ENCODE results near the gene DMKN.
"Not testable (repeated sequence)": the region's sequence is repeated elsewhere in the genome, so short reads cannot be mapped to it uniquely, and the experiment has no call there.

The DMKN gene

GRCh38 chr19:35484252-35485036, 29.0 kb downstream of the DMKN start:
- TF ChIP-seq CTCF (IDR thresholded peaks at IDR 0.05; ENCODE audit: unreplicated experiment in 3 of 3): no peak
- Mint-ChIP-seq H3K27me3 (ENCODE audit: low read depth) (peaks cover 31% of the 10 kb centered on the region), H3K27ac (no peak overlapping the region), H3K36me3 (ENCODE audit: low read depth) (no peaks in the 10 kb centered on the region), H3K4me1 (no peaks in the 10 kb centered on the region), H3K4me3 (no peak overlapping the region), H3K9me3 (no peaks in the 10 kb centered on the region)

- Mint-ChIP-seq H3K4me1 (no peaks in the 10 kb centered on the region), H3K9me3 (no peaks in the 10 kb centered on the region), H3K27ac (no peak overlapping the region), H3K4me3 (no peak overlapping the region), H3K27me3 (ENCODE audit: low read depth) (peaks cover 22% of the 10 kb centered on the region), H3K36me3 (ENCODE audit: low read depth) (no peaks in the 10 kb centered on the region)
- no peak for TF ChIP-seq CTCF (IDR thresholded peaks at IDR 0.05; ENCODE audit: unreplicated experiment in 3 of 3)
Observed at GRCh38 chr19:35483089-35483488, 30.4 kb downstream of the DMKN start.

- H3K36me3 Mint-ChIP-seq (ENCODE audit: low read depth): no peaks in the 10 kb centered on the region
- no peaks in the 10 kb centered on the region for H3K9me3 Mint-ChIP-seq
- H3K27ac Mint-ChIP-seq: no peak overlapping the region
- TF ChIP-seq CTCF (IDR thresholded peaks at IDR 0.05; ENCODE audit: unreplicated experiment in 3 of 3): no peak
- H3K4me1 Mint-ChIP-seq: no peaks in the 10 kb centered on the region
- H3K4me3 Mint-ChIP-seq: no peak overlapping the region
- peaks cover 4% of the 10 kb centered on the region for H3K27me3 Mint-ChIP-seq (ENCODE audit: low read depth)
Observed at GRCh38 chr19:35478794-35479677, 34.4 kb downstream of the DMKN start.

- Mint-ChIP-seq H3K9me3 (no peaks in the 10 kb centered on the region), H3K4me3 (no peak overlapping the region), H3K36me3 (ENCODE audit: low read depth) (no peaks in the 10 kb centered on the region), H3K4me1 (no peaks in the 10 kb centered on the region), H3K27me3 (ENCODE audit: low read depth) (peaks cover 10% of the 10 kb centered on the region), H3K27ac (no peak overlapping the region)
- TF ChIP-seq CTCF (IDR thresholded peaks at IDR 0.05; ENCODE audit: unreplicated experiment in 3 of 3): peak in 1 of 3 experiments; percentile 7
Observed at GRCh38 chr19:35476149-35476548, 37.3 kb downstream of the DMKN start.

- H3K36me3 Mint-ChIP-seq (ENCODE audit: low read depth); H3K4me3 Mint-ChIP-seq; H3K27ac Mint-ChIP-seq; H3K9me3 Mint-ChIP-seq; H3K4me1 Mint-ChIP-seq; H3K27me3 Mint-ChIP-seq (ENCODE audit: low read depth): not testable (repeated sequence)
Observed at GRCh38 chr19:35474594-35474993, 38.9 kb downstream of the DMKN start.

GRCh38 chr19:35474104-35474503, 39.3 kb downstream of the DMKN start:
- Mint-ChIP-seq H3K27ac (no peak overlapping the region), H3K4me1 (no peaks in the 10 kb centered on the region), H3K4me3 (no peak overlapping the region), H3K27me3 (ENCODE audit: low read depth) (peaks cover 10% of the 10 kb centered on the region), H3K9me3 (no peaks in the 10 kb centered on the region), H3K36me3 (ENCODE audit: low read depth) (no peaks in the 10 kb centered on the region)
- no peak for TF ChIP-seq CTCF (IDR thresholded peaks at IDR 0.05; ENCODE audit: unreplicated experiment in 3 of 3)
